ENCODE measurements around the gene HSP90AB1. TPM values are rescaled to one million over a fixed set of nuclear protein-coding genes. Genes with fewer than 3 reads are reported as not detected.

HSP90AB1 gene
- total RNA-seq, 1 experiment from 2014 or later = 1,280 TPM

GRCh38 chr6:44284121-44284520 lies 37.2 kb downstream of the HSP90AB1 start:
- intact Hi-C loops (cut with micrococcal nuclease) = no loop called here
- Histone ChIP-seq H3K36me3 (ENCODE audit: low read depth, low read length) (no peaks in the 10 kb centered on the region), H3K4me3 (ENCODE audit: low read length) (no peak overlapping the region), H3K9ac (ENCODE audit: low read length) (no peak overlapping the region), H3K9me2 (replicated peaks; ENCODE audit: low read length) (no peaks in the 10 kb centered on the region), H3K79me2 (ENCODE audit: low read length) (no peaks in the 10 kb centered on the region), H3F3A (ENCODE audit: low read length, unreplicated experiment) (no peaks in the 10 kb centered on the region), H3K27ac (ENCODE audit: low read length) (no peak overlapping the region), H3K4me2 (ENCODE audit: low read length) (no peak overlapping the region), H3K4me1 (ENCODE audit: insufficient read depth, low read length) (peaks cover 4% of the 10 kb centered on the region; the same call in 1 of the 2 replicates), H2AFZ (ENCODE audit: low read length) (no peak overlapping the region), H4K20me1 (ENCODE audit: low read length) (no peaks in the 10 kb centered on the region), H3K9me3 (ENCODE audit: low read length) (no peaks in the 10 kb centered on the region), H3K27me3 (ENCODE audit: low read length) (peaks cover 61% of the 10 kb centered on the region)
- BruUV-seq (replicated peaks) = no TSS peak
- ChIA-PET CTCF (no interaction called here), POLR2A (ENCODE audit: unreplicated experiment) (no interaction called here)
- no peak for ATAC-seq
- TF ChIP-seq, protein P1, sequence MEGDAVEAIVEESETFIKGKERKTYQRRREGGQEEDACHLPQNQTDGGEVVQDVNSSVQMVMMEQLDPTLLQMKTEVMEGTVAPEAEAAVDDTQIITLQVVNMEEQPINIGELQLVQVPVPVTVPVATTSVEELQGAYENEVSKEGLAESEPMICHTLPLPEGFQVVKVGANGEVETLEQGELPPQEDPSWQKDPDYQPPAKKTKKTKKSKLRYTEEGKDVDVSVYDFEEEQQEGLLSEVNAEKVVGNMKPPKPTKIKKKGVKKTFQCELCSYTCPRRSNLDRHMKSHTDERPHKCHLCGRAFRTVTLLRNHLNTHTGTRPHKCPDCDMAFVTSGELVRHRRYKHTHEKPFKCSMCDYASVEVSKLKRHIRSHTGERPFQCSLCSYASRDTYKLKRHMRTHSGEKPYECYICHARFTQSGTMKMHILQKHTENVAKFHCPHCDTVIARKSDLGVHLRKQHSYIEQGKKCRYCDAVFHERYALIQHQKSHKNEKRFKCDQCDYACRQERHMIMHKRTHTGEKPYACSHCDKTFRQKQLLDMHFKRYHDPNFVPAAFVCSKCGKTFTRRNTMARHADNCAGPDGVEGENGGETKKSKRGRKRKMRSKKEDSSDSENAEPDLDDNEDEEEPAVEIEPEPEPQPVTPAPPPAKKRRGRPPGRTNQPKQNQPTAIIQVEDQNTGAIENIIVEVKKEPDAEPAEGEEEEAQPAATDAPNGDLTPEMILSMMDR (conservative IDR thresholded peaks at IDR 0.05; ENCODE audit: low read depth, low read length) = no peak
- no peak for TF ChIP-seq EZH2 (IDR thresholded peaks at IDR 0.05; ENCODE audit: low read length, unreplicated experiment)
- no peak for TF ChIP-seq EZH2phosphoT487 (IDR thresholded peaks at IDR 0.05; ENCODE audit: borderline replicate concordance, low read length)
- no peak for DNase-seq

DNA sequence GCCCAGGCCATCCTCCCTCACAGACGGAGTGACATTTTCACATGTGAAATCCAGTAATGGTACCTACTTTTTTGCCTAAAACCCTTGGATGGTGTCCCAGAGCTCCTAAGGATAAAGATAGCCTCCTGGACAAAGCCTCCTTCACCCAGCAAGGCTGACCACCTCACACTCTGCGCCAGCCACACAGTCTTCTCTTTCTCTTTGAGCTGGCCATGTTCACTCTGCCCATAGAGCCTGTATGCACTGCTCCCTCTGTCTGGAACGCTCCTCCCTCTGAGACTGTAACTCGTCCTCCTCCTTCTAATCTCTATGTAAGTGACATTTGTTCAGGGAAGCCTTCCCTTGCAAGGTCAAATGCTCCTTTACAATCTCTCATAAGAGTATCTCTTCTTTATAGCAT lies 38.0 kb downstream of the HSP90AB1 start:
- intact Hi-C loops (cut with micrococcal nuclease) = no loop called here
- no peak for DNase-seq
- H3K9me2 ChIP-seq (replicated peaks; ENCODE audit: low read length) = no peaks in the 10 kb centered on the region
- H3K27me3 ChIP-seq (ENCODE audit: low read length) = peaks cover 68% of the 10 kb centered on the region
- no peak overlapping the region for H3K9ac ChIP-seq (ENCODE audit: low read length)
- BruUV-seq (replicated peaks) = no TSS peak
- ChIA-PET CTCF (no interaction called here), POLR2A (ENCODE audit: unreplicated experiment) (no interaction called here)
- TF ChIP-seq, protein P1 (conservative IDR thresholded peaks at IDR 0.05; ENCODE audit: low read depth, low read length) = no peak
- TF ChIP-seq EZH2phosphoT487 (IDR thresholded peaks at IDR 0.05; ENCODE audit: borderline replicate concordance, low read length) (no peak), EZH2 (IDR thresholded peaks at IDR 0.05; ENCODE audit: low read length, unreplicated experiment) (no peak)
- no peaks in the 10 kb centered on the region for H3F3A ChIP-seq (ENCODE audit: low read length, unreplicated experiment)
- H3K79me2 ChIP-seq (ENCODE audit: low read length) = no peaks in the 10 kb centered on the region
- H3K4me2 ChIP-seq (ENCODE audit: low read length) = no peak overlapping the region
- H3K4me1 ChIP-seq (ENCODE audit: insufficient read depth, low read length) = no peaks in the 10 kb centered on the region
- no peaks in the 10 kb centered on the region for H4K20me1 ChIP-seq (ENCODE audit: low read length)
- H3K9me3 ChIP-seq (ENCODE audit: low read length) = no peaks in the 10 kb centered on the region
- no peak overlapping the region for H3K4me3 ChIP-seq (ENCODE audit: low read length)
- H2AFZ ChIP-seq (ENCODE audit: low read length) = no peak overlapping the region
- H3K27ac ChIP-seq (ENCODE audit: low read length) = no peak overlapping the region
- no peaks in the 10 kb centered on the region for H3K36me3 ChIP-seq (ENCODE audit: low read depth, low read length)
- no peak for ATAC-seq

DNA sequence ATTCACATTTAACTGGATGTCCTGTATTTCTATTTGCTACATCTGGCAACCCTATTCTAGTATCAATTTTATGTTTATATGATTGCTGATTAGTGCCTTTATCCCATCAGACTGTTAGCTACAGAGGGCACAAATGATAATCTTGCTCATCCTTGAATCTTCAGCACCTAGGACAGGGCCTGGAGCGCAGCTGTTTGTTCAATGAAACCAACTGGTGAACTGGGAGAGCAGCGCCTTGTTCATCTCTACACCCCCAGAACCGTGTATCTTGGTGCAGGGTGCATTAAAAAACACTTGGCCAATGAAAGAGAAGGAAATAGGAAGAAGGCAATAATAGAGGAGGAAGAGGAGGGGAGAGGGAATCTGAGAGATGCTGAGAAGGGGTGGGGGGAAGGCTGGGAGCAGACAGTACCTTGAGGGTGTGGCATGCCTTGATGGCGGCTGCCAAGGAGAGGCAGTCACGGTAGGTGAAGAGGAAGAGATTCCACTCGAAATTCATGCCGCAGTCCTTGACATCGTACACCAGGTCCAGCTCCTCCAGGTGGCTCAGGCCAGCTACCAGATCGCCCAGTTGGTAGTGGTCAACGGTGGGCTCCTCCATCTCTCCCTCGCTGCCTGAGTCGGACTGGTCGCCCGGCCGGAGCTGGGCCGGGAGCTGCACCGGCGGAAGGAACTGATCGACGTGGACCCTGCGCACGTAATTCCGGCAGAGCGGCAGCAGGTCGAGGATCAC lies 38.8 kb downstream of the HSP90AB1 start:
- ATAC-seq = no peak

More for the DNA sequence above, 38.8 kb downstream of the HSP90AB1 start:
- Histone ChIP-seq H2AFZ (ENCODE audit: low read length) (no peak overlapping the region), H3K4me2 (ENCODE audit: low read length) (no peak overlapping the region), H3K79me2 (ENCODE audit: low read length) (no peaks in the 10 kb centered on the region), H4K20me1 (ENCODE audit: low read length) (no peaks in the 10 kb centered on the region), H3K27me3 (ENCODE audit: low read length) (peaks cover 77% of the 10 kb centered on the region), H3K4me1 (ENCODE audit: insufficient read depth, low read length) (no peaks in the 10 kb centered on the region), H3K9me2 (replicated peaks; ENCODE audit: low read length) (no peaks in the 10 kb centered on the region), H3K36me3 (ENCODE audit: low read depth, low read length) (no peaks in the 10 kb centered on the region), H3K9me3 (ENCODE audit: low read length) (no peaks in the 10 kb centered on the region), H3F3A (ENCODE audit: low read length, unreplicated experiment) (no peaks in the 10 kb centered on the region), H3K4me3 (ENCODE audit: low read length) (no peak overlapping the region), H3K27ac (ENCODE audit: low read length) (no peak overlapping the region), H3K9ac (ENCODE audit: low read length) (no peak overlapping the region)
- POLR2A ChIA-PET (ENCODE audit: unreplicated experiment) = no interaction called here
- intact Hi-C loops (cut with micrococcal nuclease) = no loop called here
- CTCF ChIA-PET = no interaction called here
- no TSS peak for BruUV-seq (replicated peaks)
- TF ChIP-seq EZH2 (IDR thresholded peaks at IDR 0.05; ENCODE audit: low read length, unreplicated experiment) (no peak), EZH2phosphoT487 (IDR thresholded peaks at IDR 0.05; ENCODE audit: borderline replicate concordance, low read length) (no peak)
- TF ChIP-seq, protein P1 (conservative IDR thresholded peaks at IDR 0.05; ENCODE audit: low read depth, low read length) = no peak
- DNase-seq = peak; percentile 34

All from PC-3 (cell line).